GM23338 (cell line): ENCODE measurements around the gene RHO.

ENCODE experiments used
- CREB1 ChIP-seq: fragments of 250-450 bp; sonication (Bioruptor Pico); IDR thresholded peaks from 2 replicates; pipeline ENCODE4 v1.5.0; 2020; ENCODE audit warnings: low read depth, mild to moderate bottlenecking, moderate library complexity
- CTCF ChIP-seq, 2 experiments: fragments of 200-600 bp in 1 of 2; sonication (generic) in 1 of 2; conservative IDR thresholded peaks; 2 replicates each; pipeline versions ENCODE4 v1.5.1 to v1.6.1; 2016 to 2017; ENCODE audit warnings: antibody characterized with exemption in 2 of 2, low read depth in 2 of 2, mild to moderate bottlenecking in 2 of 2, moderate library complexity in 1 of 2
- ETS1 ChIP-seq: IDR thresholded peaks from 2 replicates; pipeline ENCODE4 v1.6.1; 2016; ENCODE audit warnings: antibody characterized with exemption
- EZH2 ChIP-seq: fragments of 200-600 bp; sonication (generic); IDR thresholded peaks from one replicate; pipeline ENCODE4 v1.8.0; 2017; ENCODE audit warnings: antibody characterized with exemption, mild to moderate bottlenecking, low read depth; ENCODE audit not compliant: unreplicated experiment
- EZH2phosphoT487 ChIP-seq: fragments of 200-600 bp; sonication (generic); IDR thresholded peaks from one replicate; pipeline ENCODE4 v1.8.1; 2018; ENCODE audit warnings: antibody characterized with exemption; ENCODE audit not compliant: unreplicated experiment
- JUNB ChIP-seq: IDR thresholded peaks from one replicate; pipeline ENCODE4 v1.6.1; 2016; ENCODE audit warnings: antibody characterized with exemption; ENCODE audit not compliant: unreplicated experiment
- POLR2AphosphoS5 ChIP-seq: IDR thresholded peaks from 2 replicates; pipeline ENCODE4 v1.6.1; 2016; ENCODE audit warnings: antibody characterized with exemption, low read depth
- REST ChIP-seq: IDR thresholded peaks from one replicate; pipeline ENCODE4 v1.6.1; 2018; ENCODE audit warnings: antibody characterized with exemption; ENCODE audit not compliant: unreplicated experiment
- STAT1 ChIP-seq: IDR thresholded peaks from one replicate; pipeline ENCODE4 v1.6.1; 2016; ENCODE audit warnings: antibody characterized with exemption; ENCODE audit not compliant: unreplicated experiment
- ZNF114 ChIP-seq: fragments of 250-450 bp; sonication (Bioruptor Pico); IDR thresholded peaks from 2 replicates; pipeline ENCODE4 v1.5.0; 2020; ENCODE audit warnings: mild to moderate bottlenecking, moderate library complexity
- ZNF331 ChIP-seq: fragments of 250-450 bp; sonication (Bioruptor Pico); IDR thresholded peaks from 2 replicates; pipeline ENCODE4 v1.5.0; 2020; ENCODE audit warnings: low read depth, mild to moderate bottlenecking, moderate library complexity
- ZNF462 ChIP-seq: fragments of 250-450 bp; sonication (Bioruptor Pico); IDR thresholded peaks from 2 replicates; pipeline ENCODE4 v1.5.0; 2020; ENCODE audit warnings: mild to moderate bottlenecking, moderate library complexity

GRCh38 chr3:129548104-129548965 lies 19.9 kb downstream of the RHO start:
- no peak for TF ChIP-seq CTCF (conservative IDR thresholded peaks at IDR 0.05; ENCODE audit: low read depth in 2 of 2)
- no peak for TF ChIP-seq POLR2AphosphoS5
- TF ChIP-seq EZH2, result no peak
- no peak for TF ChIP-seq EZH2phosphoT487
- no peak for TF ChIP-seq REST
- TF ChIP-seq ZNF462 (CRISPR knock-in tag), result no peak
- TF ChIP-seq JUNB, result no peak
- TF ChIP-seq CREB1 (CRISPR knock-in tag), result no peak
- no peak for TF ChIP-seq ZNF331
- TF ChIP-seq ZNF114, result no peak
- no peak for TF ChIP-seq ETS1
- no peak for TF ChIP-seq STAT1
